ENCODE data around the gene DOCK9. TPM values are rescaled to one million over a fixed set of nuclear protein-coding genes. Genes with fewer than 3 reads are reported as not detected.

Gene DOCK9
- total and polyA plus RNA-seq, 9 of the 15 experiments (the other 6 are each of a cell fraction or from before 2014, with no cell fraction given), result 3.5 to 25.3 (median 16.7) TPM

DNA sequence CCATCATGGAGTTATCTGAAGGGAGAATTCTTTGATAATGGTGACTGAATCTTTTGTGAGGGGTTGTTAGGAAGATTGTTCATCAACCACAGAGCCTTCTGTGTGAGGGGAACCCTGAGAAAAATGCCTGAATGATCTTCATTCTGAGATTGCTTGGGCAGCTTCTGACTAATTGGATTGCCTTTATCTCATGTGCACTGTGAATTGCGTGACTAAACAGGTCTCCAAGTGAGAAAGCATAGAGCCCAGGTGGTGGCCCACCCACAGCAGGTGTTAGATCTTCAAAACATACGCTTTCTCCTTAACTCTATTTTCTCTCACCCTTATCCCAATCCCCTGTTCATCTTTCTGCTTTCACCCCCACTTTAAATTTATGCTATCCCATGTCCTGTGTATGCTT lies 58.3 kb downstream of the DOCK9 start:
- ATAC-seq (no peak), FAIRE-seq (no peak)
- POLR2A ChIA-PET, result no interaction called here

More for the DNA sequence above, 58.3 kb downstream of the DOCK9 start:
- TF ChIP-seq NR2C2 (CRISPR knock-in tag; IDR thresholded peaks at IDR 0.05), result no peak
- no peak for TF ChIP-seq NR2C2 (tag; IDR thresholded peaks at IDR 0.05)
- no peak for TF ChIP-seq STAT5B (CRISPR knock-in tag; IDR thresholded peaks at IDR 0.05)
- no peak for TF ChIP-seq C11orf30 (IDR thresholded peaks at IDR 0.05; ENCODE audit: low read depth)
- TF ChIP-seq, protein P1, sequence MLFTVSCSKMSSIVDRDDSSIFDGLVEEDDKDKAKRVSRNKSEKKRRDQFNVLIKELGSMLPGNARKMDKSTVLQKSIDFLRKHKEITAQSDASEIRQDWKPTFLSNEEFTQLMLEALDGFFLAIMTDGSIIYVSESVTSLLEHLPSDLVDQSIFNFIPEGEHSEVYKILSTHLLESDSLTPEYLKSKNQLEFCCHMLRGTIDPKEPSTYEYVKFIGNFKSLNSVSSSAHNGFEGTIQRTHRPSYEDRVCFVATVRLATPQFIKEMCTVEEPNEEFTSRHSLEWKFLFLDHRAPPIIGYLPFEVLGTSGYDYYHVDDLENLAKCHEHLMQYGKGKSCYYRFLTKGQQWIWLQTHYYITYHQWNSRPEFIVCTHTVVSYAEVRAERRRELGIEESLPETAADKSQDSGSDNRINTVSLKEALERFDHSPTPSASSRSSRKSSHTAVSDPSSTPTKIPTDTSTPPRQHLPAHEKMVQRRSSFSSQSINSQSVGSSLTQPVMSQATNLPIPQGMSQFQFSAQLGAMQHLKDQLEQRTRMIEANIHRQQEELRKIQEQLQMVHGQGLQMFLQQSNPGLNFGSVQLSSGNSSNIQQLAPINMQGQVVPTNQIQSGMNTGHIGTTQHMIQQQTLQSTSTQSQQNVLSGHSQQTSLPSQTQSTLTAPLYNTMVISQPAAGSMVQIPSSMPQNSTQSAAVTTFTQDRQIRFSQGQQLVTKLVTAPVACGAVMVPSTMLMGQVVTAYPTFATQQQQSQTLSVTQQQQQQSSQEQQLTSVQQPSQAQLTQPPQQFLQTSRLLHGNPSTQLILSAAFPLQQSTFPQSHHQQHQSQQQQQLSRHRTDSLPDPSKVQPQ (CRISPR knock-in tag; IDR thresholded peaks at IDR 0.05; ENCODE audit: borderline replicate concordance), result no peak
- no peak for TF ChIP-seq CGGBP1 (CRISPR knock-in tag; IDR thresholded peaks at IDR 0.05)
- no peak for TF ChIP-seq HMG20A (CRISPR knock-in tag; conservative IDR thresholded peaks at IDR 0.05)
- TF ChIP-seq ZNF780A (CRISPR knock-in tag; IDR thresholded peaks at IDR 0.05), result no peak
- TF ChIP-seq, protein P2, sequence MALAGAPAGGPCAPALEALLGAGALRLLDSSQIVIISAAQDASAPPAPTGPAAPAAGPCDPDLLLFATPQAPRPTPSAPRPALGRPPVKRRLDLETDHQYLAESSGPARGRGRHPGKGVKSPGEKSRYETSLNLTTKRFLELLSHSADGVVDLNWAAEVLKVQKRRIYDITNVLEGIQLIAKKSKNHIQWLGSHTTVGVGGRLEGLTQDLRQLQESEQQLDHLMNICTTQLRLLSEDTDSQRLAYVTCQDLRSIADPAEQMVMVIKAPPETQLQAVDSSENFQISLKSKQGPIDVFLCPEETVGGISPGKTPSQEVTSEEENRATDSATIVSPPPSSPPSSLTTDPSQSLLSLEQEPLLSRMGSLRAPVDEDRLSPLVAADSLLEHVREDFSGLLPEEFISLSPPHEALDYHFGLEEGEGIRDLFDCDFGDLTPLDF (CRISPR knock-in tag; IDR thresholded peaks at IDR 0.05), result no peak
- no peak for TF ChIP-seq CHCHD3 (CRISPR knock-in tag; IDR thresholded peaks at IDR 0.05)
- TF ChIP-seq ZNF354B (CRISPR knock-in tag; IDR thresholded peaks at IDR 0.05), result no peak
- no peak for TF ChIP-seq USF1 (CRISPR knock-in tag; IDR thresholded peaks at IDR 0.05)
- TF ChIP-seq POLR3G (IDR thresholded peaks at IDR 0.05; ENCODE audit: extremely low read depth, insufficient read length, insufficient replicate concordance), result no peak
- no peak for TF ChIP-seq ZBTB17 (CRISPR knock-in tag; IDR thresholded peaks at IDR 0.05)
- no peak for TF ChIP-seq ZFP30 (CRISPR knock-in tag; IDR thresholded peaks at IDR 0.05; ENCODE audit: borderline replicate concordance)
- no peak for TF ChIP-seq NCOA2 (IDR thresholded peaks at IDR 0.05; ENCODE audit: partially characterized antibody in 2 of 2)
- TF ChIP-seq RNF2 (IDR thresholded peaks at IDR 0.05), result no peak
- Histone ChIP-seq H4K20me1 (replicated peaks; ENCODE audit: control insufficient read depth, insufficient read depth, low read length) (no peaks in the 10 kb centered on the region), H3K4me3 (no peak overlapping the region), H3K4me2 (ENCODE audit: insufficient read depth, low read length) (no peak overlapping the region), H3K79me2 (ENCODE audit: control insufficient read depth, insufficient read depth, low read length) (no peaks in the 10 kb centered on the region), H3K27me3 (ENCODE audit: control insufficient read depth in 2 of 2, insufficient read depth in 2 of 2, low read length in 2 of 2) (no peaks in the 10 kb centered on the region), H3K9ac (ENCODE audit: insufficient read depth in 1 of 2, low read depth in 2 of 2, low read length in 2 of 2) (no peak overlapping the region), H3K9me1 (ENCODE audit: control insufficient read depth, insufficient read depth, low read length) (no peaks in the 10 kb centered on the region), H3K36me3 (ENCODE audit: control insufficient read depth, insufficient read depth, low read length) (peaks cover 10% of the 10 kb centered on the region; the same call in 2 of the 3 replicates), H3K4me1 (replicated peaks in 1 of 2; ENCODE audit: control insufficient read depth in 2 of 2, insufficient read depth in 2 of 2, low read length in 2 of 2) (no peaks in the 10 kb centered on the region), H3K27ac (ENCODE audit: extremely low read depth, low read depth, low read length) (no peak overlapping the region), H2AFZ (ENCODE audit: low read depth, low read length) (no peak overlapping the region), H3K9me3 (replicated peaks; ENCODE audit: control insufficient read depth, insufficient read depth, low read depth, low read length) (no peaks in the 10 kb centered on the region)
- WGBS (ENCODE audit: insufficient coverage, low coverage, missing lambda C conversion rate), result 71% methylated on average over 2 of the region's 2 CpGs
- intact Hi-C loops (cut with micrococcal nuclease), result no loop called here
- no peak for DNase-seq (ENCODE audit: extremely low read depth in 1 of 4, low spot score in 3 of 4)
- CTCF ChIA-PET (ENCODE audit: low intra/inter-chr PET ratio), result no interaction called here
- in situ Hi-C loops (cut with MboI), result no loop called here
- no TSS peak for BruUV-seq (replicated peaks)

All from K562 (cell line).